ENCODE data around the gene RANGAP1.
"Not testable (repeated sequence)": the region's sequence is repeated elsewhere in the genome, so short reads cannot be mapped to it uniquely, and the experiment has no call there.

The RANGAP1 gene

GRCh38 chr22:41300661-41301060 lies 14.7 kb upstream of the RANGAP1 start:
- no peak for DNase-seq

GRCh38 chr22:41296826-41297667 lies 11.1 kb upstream of the RANGAP1 start:
- DNase-seq, result no peak

GRCh38 chr22:41294816-41295215 lies 8.8 kb upstream of the RANGAP1 start:
- DNase-seq, result not testable (repeated sequence)

GRCh38 chr22:41290262-41291221 lies 4.6 kb upstream of the RANGAP1 start:
- no peak for DNase-seq

- no peak for DNase-seq
These were observed 3.7 kb upstream of the RANGAP1 start for GRCh38 chr22:41289671-41290070.

GRCh38 chr22:41288245-41288946 lies 2.4 kb upstream of the RANGAP1 start:
- DNase-seq, result no peak

GRCh38 chr22:41286639-41287091 lies 678 bp upstream of the RANGAP1 start:
- no peak for DNase-seq

- peak; percentile 50 for DNase-seq
These were observed 557 bp downstream of the RANGAP1 start for GRCh38 chr22:41285441-41285819.

- no peak for DNase-seq
These were observed 1.5 kb downstream of the RANGAP1 start for GRCh38 chr22:41284465-41284864.

- no peak for DNase-seq
These were observed 5.1 kb downstream of the RANGAP1 start for GRCh38 chr22:41280854-41281253.

- DNase-seq, result no peak
These were observed 5.9 kb downstream of the RANGAP1 start for GRCh38 chr22:41280065-41280464.

GRCh38 chr22:41274856-41275255 lies 11.1 kb downstream of the RANGAP1 start:
- DNase-seq, result no peak

GRCh38 chr22:41273128-41273527 lies 12.9 kb downstream of the RANGAP1 start:
- no peak for DNase-seq

GRCh38 chr22:41271787-41272186 lies 14.2 kb downstream of the RANGAP1 start:
- no peak for DNase-seq

- DNase-seq, result no peak
These were observed 18.0 kb downstream of the RANGAP1 start for GRCh38 chr22:41267958-41268357.

- DNase-seq, result no peak
These were observed 21.5 kb downstream of the RANGAP1 start for GRCh38 chr22:41264408-41264941.

- no peak for DNase-seq
These were observed 22.3 kb downstream of the RANGAP1 start for GRCh38 chr22:41263704-41264103.

- no peak for DNase-seq
These were observed 23.7 kb downstream of the RANGAP1 start for GRCh38 chr22:41262250-41262765.

GRCh38 chr22:41261541-41262249 lies 24.3 kb downstream of the RANGAP1 start:
- DNase-seq, result no peak

GRCh38 chr22:41260871-41261270 lies 25.1 kb downstream of the RANGAP1 start:
- no peak for DNase-seq

- not testable (repeated sequence) for DNase-seq
These were observed 26.2 kb downstream of the RANGAP1 start for GRCh38 chr22:41259756-41260155.

- DNase-seq, result no peak
These were observed 28.3 kb downstream of the RANGAP1 start for GRCh38 chr22:41257696-41258095.

All from femur (tissue), 1 donor.